ENCODE data around the gene AGBL4. TPM values are rescaled to one million over a fixed set of nuclear protein-coding genes. Genes with fewer than 3 reads are reported as not detected.

AGBL4 gene
- total and polyA plus RNA-seq, 2 of the 4 experiments (the other 2 are of a cell fraction): not detected

- Histone ChIP-seq H3K27me3 (ENCODE audit: control insufficient read depth, insufficient read depth, low read length) (no peaks in the 10 kb centered on the region), H2BK120ac (ENCODE audit: low read depth, low read length) (no peak overlapping the region), H3K23ac (ENCODE audit: low read depth, low read length) (no peak overlapping the region), H2BK20ac (ENCODE audit: low read depth, low read length) (no peak overlapping the region), H2BK15ac (ENCODE audit: low read depth, low read length) (no peak overlapping the region), H2AK5ac (ENCODE audit: low read depth, low read length) (no peak overlapping the region), H3K9me1 (ENCODE audit: insufficient read depth, low read length) (no peaks in the 10 kb centered on the region), H2AK9ac (replicated peaks; ENCODE audit: low read depth, low read length, poor library complexity) (no peak overlapping the region), H4K5ac (ENCODE audit: low read depth, low read length) (no peak overlapping the region), H3K27ac (ENCODE audit: insufficient read depth, low read length) (no peak overlapping the region), H3K4me1 (ENCODE audit: control insufficient read depth, insufficient read depth, low read length) (no peaks in the 10 kb centered on the region), H4K8ac (ENCODE audit: low read depth in 2 of 2, low read length in 2 of 2) (no peak overlapping the region), H4K20me1 (ENCODE audit: insufficient read depth, low read length) (no peaks in the 10 kb centered on the region), H3K56ac (ENCODE audit: extremely low read depth, insufficient read depth, low read length) (no peak overlapping the region), H3K36me3 (ENCODE audit: control insufficient read depth, insufficient read depth, low read length) (no peaks in the 10 kb centered on the region), H2AFZ (replicated peaks; ENCODE audit: low read length, poor library complexity) (no peak overlapping the region), H2BK5ac (ENCODE audit: low read depth, low read length, poor library complexity, severe bottlenecking) (no peak overlapping the region), H3K4me3 (ENCODE audit: insufficient read depth, low read depth, low read length) (no peak overlapping the region), H3K9ac (ENCODE audit: low read depth, low read length) (no peak overlapping the region), H4K91ac (ENCODE audit: insufficient read depth, low read depth, low read length) (no peak overlapping the region), H3K4me2 (ENCODE audit: low read depth, low read length) (no peak overlapping the region), H3K14ac (replicated peaks; ENCODE audit: low read depth, low read length) (no peak overlapping the region), H3K9me3 (ENCODE audit: control insufficient read depth, insufficient read depth, low read length) (no peaks in the 10 kb centered on the region), H3K18ac (ENCODE audit: low read depth, low read length) (no peak overlapping the region), H3K4ac (ENCODE audit: low read depth, low read length) (no peak overlapping the region), H3K79me1 (ENCODE audit: low read depth in 1 of 2, low read length in 2 of 2) (no peaks in the 10 kb centered on the region)
- no peak for TF ChIP-seq NFE2L2 (IDR thresholded peaks at IDR 0.05; ENCODE audit: low read depth, low read length)
- TF ChIP-seq CEBPB (IDR thresholded peaks at IDR 0.05; ENCODE audit: low read depth, low read length): no peak
- no peak for TF ChIP-seq CHD1 (IDR thresholded peaks at IDR 0.05; ENCODE audit: low read depth, low read length)
- no peak for TF ChIP-seq RFX5 (IDR thresholded peaks at IDR 0.05; ENCODE audit: low read depth, low read length)
- TF ChIP-seq FOS (IDR thresholded peaks at IDR 0.05; ENCODE audit: low read depth, low read length): no peak
- no TSS peak for BruUV-seq (replicated peaks)
- ATAC-seq (ENCODE audit: low read depth) (no peak), DNase-seq (no peak)
- dilution Hi-C loops (cut with HindIII; ENCODE audit: low sequenced_read_pairs, unreplicated experiment) (no loop called here), in situ Hi-C loops (cut with MboI; ENCODE audit: low sequenced_read_pairs) (no loop called here), intact Hi-C loops (cut with micrococcal nuclease) (no loop called here)
- ChIA-PET POLR2A (ENCODE audit: unreplicated experiment) (no interaction called here), CTCF (no interaction called here)
- 0% methylated on average over 1 of the region's 4 CpGs; no CpG with 5 or more reads in 1 of the 2 experiments for WGBS, 2 experiments (ENCODE audit: extremely low coverage in 2 of 2, insufficient read length in 1 of 2)
Observed at GRCh38 chr1:48807554-48808260, 1216.0 kb downstream of the AGBL4 start.
